Fibroblast of lung (primary cell): Measurements from ENCODE around the gene SLC9A8.

ENCODE experiments used
- EZH2 ChIP-seq: IDR thresholded peaks from 2 replicates; pipeline ENCODE4 v1.5.1; 2012; ENCODE audit warnings: low read length, control low read depth, mild to moderate bottlenecking; ENCODE audit errors: missing control alignments
- TF ChIP-seq, protein P1 (sequence below), 2 donors: IDR thresholded peaks in 1 of 2; conservative IDR thresholded peaks in 1 of 2; 1 replicate in 1 of 2; 2 replicates in 1 of 2; pipeline ENCODE4 v1.5.1; 2011 to 2012; ENCODE audit warnings: low read length in 2 of 2, control low read depth in 1 of 2, inconsistent platforms in 1 of 2, low read depth in 1 of 2, mild to moderate bottlenecking in 1 of 2

DNA sequence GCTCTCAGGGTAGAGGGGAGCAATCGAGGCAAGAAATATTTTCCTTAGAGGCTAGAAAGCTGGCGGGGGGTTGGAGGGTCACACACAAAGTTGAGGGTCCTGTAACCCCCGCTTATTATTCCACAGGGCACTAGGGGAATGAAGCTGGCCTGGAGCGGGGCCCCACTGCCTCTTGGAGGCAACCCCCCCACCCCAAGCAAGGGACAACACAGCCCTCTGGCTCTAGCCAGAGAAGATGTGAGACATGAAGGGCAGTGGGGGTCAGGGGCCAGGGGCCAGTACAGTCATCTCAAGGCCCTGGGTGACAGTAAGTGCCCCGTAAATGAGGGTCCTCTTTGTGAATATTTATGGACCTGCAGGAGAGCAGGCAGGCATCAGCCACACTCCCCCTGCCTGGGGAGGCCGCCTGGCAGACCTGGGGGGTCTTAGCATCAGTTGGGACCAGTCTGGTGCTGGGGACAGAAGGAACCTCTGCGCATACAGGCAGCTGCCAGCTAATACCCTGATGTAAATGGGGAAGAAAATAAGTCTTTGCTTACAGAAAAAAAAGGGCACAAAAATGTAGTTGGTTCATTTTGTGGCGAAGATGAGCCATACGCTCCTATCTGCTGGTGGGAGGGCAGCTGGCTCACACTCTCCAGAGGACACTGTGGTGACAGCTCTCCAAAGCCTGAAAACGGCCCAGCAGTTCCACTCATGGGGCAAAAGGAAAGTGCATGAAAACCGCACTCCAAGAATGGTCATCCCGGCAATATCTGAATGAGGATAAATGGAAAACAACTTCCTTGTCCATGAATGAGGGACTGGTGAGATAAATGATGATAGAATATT lies 80.8 kb downstream of the SLC9A8 start:
- TF ChIP-seq, protein P1, sequence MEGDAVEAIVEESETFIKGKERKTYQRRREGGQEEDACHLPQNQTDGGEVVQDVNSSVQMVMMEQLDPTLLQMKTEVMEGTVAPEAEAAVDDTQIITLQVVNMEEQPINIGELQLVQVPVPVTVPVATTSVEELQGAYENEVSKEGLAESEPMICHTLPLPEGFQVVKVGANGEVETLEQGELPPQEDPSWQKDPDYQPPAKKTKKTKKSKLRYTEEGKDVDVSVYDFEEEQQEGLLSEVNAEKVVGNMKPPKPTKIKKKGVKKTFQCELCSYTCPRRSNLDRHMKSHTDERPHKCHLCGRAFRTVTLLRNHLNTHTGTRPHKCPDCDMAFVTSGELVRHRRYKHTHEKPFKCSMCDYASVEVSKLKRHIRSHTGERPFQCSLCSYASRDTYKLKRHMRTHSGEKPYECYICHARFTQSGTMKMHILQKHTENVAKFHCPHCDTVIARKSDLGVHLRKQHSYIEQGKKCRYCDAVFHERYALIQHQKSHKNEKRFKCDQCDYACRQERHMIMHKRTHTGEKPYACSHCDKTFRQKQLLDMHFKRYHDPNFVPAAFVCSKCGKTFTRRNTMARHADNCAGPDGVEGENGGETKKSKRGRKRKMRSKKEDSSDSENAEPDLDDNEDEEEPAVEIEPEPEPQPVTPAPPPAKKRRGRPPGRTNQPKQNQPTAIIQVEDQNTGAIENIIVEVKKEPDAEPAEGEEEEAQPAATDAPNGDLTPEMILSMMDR (conservative IDR thresholded peaks at IDR 0.05 in 1 of 2, IDR thresholded peaks at IDR 0.05 in 1 of 2; ENCODE audit: low read depth in 1 of 2, low read length in 2 of 2) = no peak
- TF ChIP-seq EZH2 = no peak
